BJ (cell line): ENCODE measurements around the gene MLPH. TPM values are rescaled to one million over a fixed set of nuclear protein-coding genes. Genes with fewer than 3 reads are reported as not detected.
A peak's percentile ranks its signal among the peaks of the same experiment; 100 is the strongest.

Experiments used
- CTCF ChIA-PET: fragments of 350-600 bp; formaldehyde crosslinking; extraction: SDS; loops from one replicate; lab custom pipeline; 2021; ENCODE audit warnings: antibody characterized with exemption, inconsistent platforms; lab: Yijun Ruan, JAX
- POLR2A ChIA-PET: fragments of 300-600 bp; sonication (Branson Sonifier 250); formaldehyde crosslinking; extraction: SDS; loops from one replicate; lab custom pipeline; 2021; ENCODE audit warnings: antibody characterized with exemption; lab: Charles Lee
- DNase-seq: peaks from one replicate; pipeline ENCODE4 v3.0.0-alpha.2; 2011; ENCODE audit warnings: low read depth
- H3K27me3 ChIP-seq: 2 replicates; pipeline ENCODE4 v1.6.0; 2011; ENCODE audit warnings: low read length; ENCODE audit not compliant: control insufficient read depth, insufficient read depth
- H3K36me3 ChIP-seq: 2 replicates; pipeline ENCODE4 v1.5.1; 2011; ENCODE audit warnings: low read length; ENCODE audit not compliant: control insufficient read depth, insufficient read depth
- H3K4me3 ChIP-seq: 2 replicates; pipeline ENCODE4 v1.5.1; 2011; ENCODE audit warnings: low read depth, mild to moderate bottlenecking, control low read depth, low read length
- CTCF ChIP-seq: IDR thresholded peaks from 2 replicates; pipeline ENCODE4 v1.5.1; 2011; ENCODE audit warnings: low read depth, mild to moderate bottlenecking, control low read depth, inconsistent platforms, low read length, moderate library complexity; ENCODE audit not compliant: insufficient read depth
- polyA plus RNA-seq: library from polyadenylated mRNA; depleted of rRNA; stranded (reverse); fragments of >200 nt; gene quantifications from 2 replicates; pipeline ENCODE4 v1.2.3, GENCODE V29; 2011

The MLPH gene
- polyA plus RNA-seq, 1 experiment: 18.5 TPM

DNA sequence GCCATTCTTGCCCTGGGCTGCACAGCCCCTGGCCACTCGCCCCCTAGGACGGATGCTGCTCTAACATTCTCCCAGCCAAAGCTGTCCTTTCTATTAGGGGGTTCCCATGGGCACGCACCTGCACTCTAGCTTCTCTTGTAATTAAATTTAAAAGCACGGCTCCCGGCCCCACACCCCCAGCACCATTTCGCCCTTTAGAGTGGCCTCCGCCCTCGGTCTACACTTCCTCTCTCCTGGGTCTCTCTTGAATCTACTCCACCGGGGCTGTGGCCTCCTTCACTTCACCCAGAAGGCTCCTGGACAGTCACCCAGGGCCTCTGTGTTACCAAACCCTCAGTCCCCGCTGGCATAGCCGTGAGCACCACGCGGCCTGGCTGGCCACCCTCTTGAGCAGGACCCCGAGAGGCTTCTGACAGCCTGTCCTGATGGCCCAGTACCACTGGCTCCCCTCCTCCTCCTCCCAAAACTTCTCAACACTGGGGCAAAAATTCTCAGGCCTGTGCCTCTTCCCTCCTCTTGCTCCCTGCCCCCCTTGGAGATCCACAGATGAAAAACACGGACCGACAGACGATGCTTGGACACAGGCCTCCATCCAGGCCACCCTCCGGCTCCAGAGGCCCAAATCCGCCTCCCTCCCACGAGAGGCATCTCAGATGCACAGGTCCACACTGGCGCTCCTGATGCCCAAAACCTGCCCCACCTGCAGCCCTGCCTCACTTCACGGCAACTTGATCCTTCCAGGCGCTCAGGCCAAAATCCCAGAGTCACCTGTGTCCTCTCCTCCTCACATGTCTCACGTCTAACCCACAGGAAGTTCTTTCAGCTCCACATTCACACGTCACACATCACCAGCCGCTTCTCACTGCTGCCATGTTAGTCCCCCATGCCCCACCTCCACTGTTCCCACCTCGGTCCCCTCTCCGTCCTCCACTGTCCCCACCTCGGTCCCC lies 110.4 kb downstream of the MLPH start:
- H3K4me3 ChIP-seq: no peak overlapping the region
- TF ChIP-seq CTCF: no peak
- no peak for DNase-seq
- ChIA-PET CTCF (interaction anchor here (1.8 kb wide), 1 partner anchor 147 kb away, joined by 8 read pairs; no protein-coding TSS in a partner anchor), POLR2A (no interaction called here)
- H3K36me3 ChIP-seq: no peaks in the 10 kb centered on the region
- H3K27me3 ChIP-seq: no peaks in the 10 kb centered on the region

- POLR2A ChIA-PET: no interaction called here
- no peak for TF ChIP-seq CTCF
These were observed 111.6 kb downstream of the MLPH start for GRCh38 chr2:237598468-237599208.

DNA sequence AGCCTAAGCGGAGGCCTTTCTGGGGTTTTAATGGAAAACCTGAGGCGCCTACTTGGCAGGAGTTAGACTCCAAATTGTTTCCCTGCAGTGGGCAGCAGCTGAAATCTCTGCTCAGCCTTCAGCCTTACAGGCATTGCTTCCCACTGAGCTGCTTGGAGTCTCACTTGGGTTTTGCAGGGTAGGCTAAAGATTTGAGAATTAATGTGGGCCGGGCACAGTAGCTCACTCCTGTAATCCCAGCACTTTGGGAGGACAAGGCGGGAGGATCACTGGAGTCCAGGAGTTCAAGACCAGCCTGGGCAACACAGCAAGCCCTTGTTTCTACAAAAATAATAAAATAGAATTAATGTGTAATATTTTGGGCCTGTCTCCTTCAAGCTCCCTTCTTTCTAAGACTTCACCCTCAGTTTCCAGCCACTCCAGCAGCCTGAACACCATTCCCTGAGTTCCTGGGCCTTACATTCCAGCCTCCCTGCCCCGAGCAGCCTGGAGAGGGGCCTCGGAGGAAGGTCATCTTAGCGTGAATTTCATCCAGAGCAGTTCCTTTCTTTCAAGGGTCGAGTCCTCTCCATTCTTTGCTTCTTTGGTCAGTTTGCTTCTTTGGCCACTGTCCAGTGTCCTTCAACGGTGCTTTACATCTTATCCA lies 112.5 kb downstream of the MLPH start:
- no peak for DNase-seq
- ChIA-PET CTCF (interaction anchor here (1.1 to 8.9 kb wide), 4 partner anchors 10 to 175 kb away, joined by 3 to 72 read pairs (median 5); no protein-coding TSS in a partner anchor), POLR2A (no interaction called here)
- no peak for TF ChIP-seq CTCF
- H3K27me3 ChIP-seq: no peaks in the 10 kb centered on the region
- no peak overlapping the region for H3K4me3 ChIP-seq
- H3K36me3 ChIP-seq: no peaks in the 10 kb centered on the region

More at GRCh38 chr2:237598468-237599208, 111.6 kb downstream of the MLPH start:
- H3K27me3 ChIP-seq: no peaks in the 10 kb centered on the region
- CTCF ChIA-PET: interaction anchor here (1.2 to 8.9 kb wide), 2 partner anchors 9 to 146 kb away, joined by 4 to 72 read pairs; no protein-coding TSS in a partner anchor
- DNase-seq: no peak
- no peak overlapping the region for H3K4me3 ChIP-seq
- no peaks in the 10 kb centered on the region for H3K36me3 ChIP-seq

DNA sequence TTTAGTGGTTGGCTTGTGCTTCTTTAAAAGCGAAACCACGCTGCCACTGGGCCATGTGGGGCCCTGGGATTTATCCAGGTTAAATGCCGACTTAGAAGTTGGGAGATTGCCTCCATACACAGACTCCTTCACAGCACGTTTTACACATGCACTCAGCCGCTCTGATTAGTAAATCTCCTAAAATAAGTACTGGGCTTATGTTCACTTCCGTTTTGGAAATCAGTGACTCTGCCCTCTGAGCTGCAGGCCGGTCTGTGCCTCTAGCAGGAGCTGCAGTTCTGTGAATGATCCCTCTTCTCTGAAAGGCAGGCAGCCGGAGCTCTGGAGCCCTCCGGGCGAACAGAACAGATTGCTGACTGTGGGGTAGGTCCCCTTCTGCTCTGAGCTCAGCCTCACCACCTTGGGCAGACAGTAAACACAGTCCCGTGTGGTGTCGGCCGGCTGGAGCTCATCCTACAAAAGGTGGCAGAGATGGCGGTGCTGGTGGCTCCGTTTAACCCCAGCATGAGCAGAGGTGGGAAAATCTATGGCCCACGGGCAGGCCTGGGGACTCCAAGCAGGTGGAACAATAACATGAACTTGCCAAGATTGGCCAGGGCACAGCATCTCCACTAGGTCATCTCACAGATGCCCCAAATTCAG lies 113.3 kb downstream of the MLPH start:
- CTCF ChIA-PET: interaction anchor here (0.6 to 8.9 kb wide), 9 partner anchors 10 to 174 kb away, joined by 3 to 72 read pairs (median 3); partner anchors contain the start of gene RAB17

More for the DNA sequence above, 113.3 kb downstream of the MLPH start:
- Histone ChIP-seq H3K27me3 (no peaks in the 10 kb centered on the region), H3K36me3 (no peaks in the 10 kb centered on the region), H3K4me3 (no peak overlapping the region)
- TF ChIP-seq CTCF: peak; percentile 53
- DNase-seq: peak; percentile 37
- POLR2A ChIA-PET: no interaction called here
